ENCODE data around the gene STX17.

The STX17 gene

GRCh38 chr9:99931155-99931840 lies 24.8 kb downstream of the STX17 start:
- TF ChIP-seq CTCF (IDR thresholded peaks at IDR 0.05), result no peak

- TF ChIP-seq CTCF (IDR thresholded peaks at IDR 0.05), result no peak
Observed at GRCh38 chr9:99936947-99937587, 30.6 kb downstream of the STX17 start.

- TF ChIP-seq CTCF (IDR thresholded peaks at IDR 0.05), result no peak
Observed at GRCh38 chr9:99947395-99947794, 40.9 kb downstream of the STX17 start.

- TF ChIP-seq CTCF (IDR thresholded peaks at IDR 0.05), result no peak
Observed at GRCh38 chr9:99948482-99948881, 42.0 kb downstream of the STX17 start.

- no peak for TF ChIP-seq CTCF (IDR thresholded peaks at IDR 0.05)
Observed at GRCh38 chr9:99948896-99949295, 42.4 kb downstream of the STX17 start.

- no peak for TF ChIP-seq CTCF (IDR thresholded peaks at IDR 0.05)
Observed at GRCh38 chr9:99953861-99954507, 47.5 kb downstream of the STX17 start.

GRCh38 chr9:99954819-99955218 lies 48.4 kb downstream of the STX17 start:
- TF ChIP-seq CTCF (IDR thresholded peaks at IDR 0.05), result no peak
